Stimulated activated CD8-positive, alpha-beta memory T cell treated with anti-CD3 and anti-CD28 coated beads, Interleukin-2, amount 100 ng/mL, for 1 hour (primary cell): Measurements from ENCODE around the gene FLCN.

ENCODE experiments used
- DNase-seq, 2 donors: peaks; one replicate each; pipeline ENCODE4 v3.0.0-alpha.2; 2020; ENCODE audit warnings: low read depth in 2 of 2

The FLCN gene

DNA sequence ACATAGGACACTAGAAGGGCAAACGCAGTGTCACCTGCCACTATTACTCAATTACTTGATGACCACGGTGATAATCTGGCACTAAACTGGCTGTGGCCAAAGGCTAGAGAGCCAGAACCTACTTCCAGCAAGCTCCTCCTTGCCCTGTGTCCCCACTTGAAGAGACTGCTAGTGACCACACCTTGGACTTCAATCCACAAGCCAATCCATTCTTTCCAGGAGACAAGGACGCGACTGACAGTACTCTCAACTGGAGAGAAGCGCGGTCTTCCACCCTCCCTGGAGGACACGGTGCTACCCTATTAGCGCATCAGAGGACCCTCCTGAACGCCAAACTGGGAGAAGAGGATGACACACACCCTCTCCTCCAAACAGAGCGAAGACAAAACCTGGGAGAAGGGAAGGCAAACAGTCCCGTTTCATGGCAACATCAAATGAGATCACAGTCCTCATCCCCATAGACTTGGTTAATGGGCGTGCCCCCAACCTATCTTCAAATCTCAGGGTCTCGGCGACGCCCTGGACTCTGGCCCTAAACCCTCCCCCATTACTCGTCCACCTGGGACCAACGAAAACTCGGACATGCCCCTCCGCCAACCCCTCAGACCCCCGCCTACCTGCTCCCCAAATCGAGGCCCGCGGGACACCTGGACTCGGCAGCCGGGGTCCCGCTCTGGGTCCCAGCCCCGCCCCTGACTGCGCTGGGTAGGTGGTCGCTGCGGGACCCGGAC, 508 bp downstream of the FLCN start:
- DNase-seq, result no peak

DNA sequence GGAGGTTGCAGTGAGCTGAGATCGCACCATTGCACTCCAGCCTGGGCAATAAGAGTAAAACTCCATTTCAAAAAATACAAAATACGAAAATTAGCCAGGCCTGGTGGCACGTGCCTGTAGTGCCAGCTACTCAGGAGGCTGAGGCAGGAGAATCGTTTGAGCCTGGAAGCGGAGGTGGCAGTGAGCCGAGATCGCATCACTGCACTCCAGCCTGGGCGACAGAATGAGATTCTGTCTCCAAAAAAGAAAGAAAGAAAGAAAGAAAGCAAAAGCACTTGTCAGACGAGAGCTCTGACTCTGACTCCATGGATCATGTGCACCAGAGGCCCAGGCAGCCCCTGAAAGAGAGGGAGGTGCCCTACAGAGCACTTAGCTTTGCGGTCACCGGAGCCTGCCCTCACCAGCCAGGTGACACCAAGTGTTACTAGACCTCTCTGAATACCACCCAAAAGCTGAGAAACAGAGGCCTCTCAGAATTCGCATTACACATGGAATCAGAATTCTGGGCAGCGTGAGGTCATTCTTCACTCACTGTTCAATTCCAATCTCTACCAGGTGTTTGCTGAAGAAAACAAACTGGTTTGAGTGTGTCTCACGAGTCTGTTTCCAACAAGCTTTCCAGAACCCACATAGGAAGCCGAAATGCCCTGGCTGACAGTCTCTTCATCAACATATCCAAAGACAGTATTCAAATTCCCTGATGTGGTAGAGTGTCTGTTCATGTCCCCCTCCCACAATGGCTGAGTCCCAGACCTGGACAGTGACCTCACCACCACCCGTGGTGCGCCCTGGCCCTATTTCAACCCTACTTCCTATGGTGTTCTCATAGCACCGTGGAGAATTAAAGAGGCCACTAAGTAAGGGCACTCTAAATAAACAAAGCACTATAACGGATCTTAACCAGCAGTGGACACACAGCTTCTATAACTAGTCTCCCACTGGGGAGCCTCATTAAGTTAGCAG, 1.5 kb downstream of the FLCN start:
- no peak for DNase-seq

DNA sequence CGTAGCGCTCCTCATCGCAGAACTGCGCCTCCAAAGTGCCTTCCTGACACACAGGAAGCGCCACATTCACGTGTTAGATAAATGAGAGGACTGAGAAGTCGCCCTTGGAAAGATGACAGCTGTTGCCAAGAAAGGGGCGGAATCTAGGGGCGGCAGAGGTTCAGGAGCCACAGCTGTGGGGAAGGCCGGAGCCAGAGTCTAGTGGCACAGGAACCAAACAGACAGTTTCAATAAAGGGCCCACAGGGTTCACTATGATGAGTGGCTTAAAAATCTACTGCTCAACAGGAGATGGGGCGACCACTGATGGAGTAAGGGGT, 4.7 kb downstream of the FLCN start:
- no peak for DNase-seq

DNA sequence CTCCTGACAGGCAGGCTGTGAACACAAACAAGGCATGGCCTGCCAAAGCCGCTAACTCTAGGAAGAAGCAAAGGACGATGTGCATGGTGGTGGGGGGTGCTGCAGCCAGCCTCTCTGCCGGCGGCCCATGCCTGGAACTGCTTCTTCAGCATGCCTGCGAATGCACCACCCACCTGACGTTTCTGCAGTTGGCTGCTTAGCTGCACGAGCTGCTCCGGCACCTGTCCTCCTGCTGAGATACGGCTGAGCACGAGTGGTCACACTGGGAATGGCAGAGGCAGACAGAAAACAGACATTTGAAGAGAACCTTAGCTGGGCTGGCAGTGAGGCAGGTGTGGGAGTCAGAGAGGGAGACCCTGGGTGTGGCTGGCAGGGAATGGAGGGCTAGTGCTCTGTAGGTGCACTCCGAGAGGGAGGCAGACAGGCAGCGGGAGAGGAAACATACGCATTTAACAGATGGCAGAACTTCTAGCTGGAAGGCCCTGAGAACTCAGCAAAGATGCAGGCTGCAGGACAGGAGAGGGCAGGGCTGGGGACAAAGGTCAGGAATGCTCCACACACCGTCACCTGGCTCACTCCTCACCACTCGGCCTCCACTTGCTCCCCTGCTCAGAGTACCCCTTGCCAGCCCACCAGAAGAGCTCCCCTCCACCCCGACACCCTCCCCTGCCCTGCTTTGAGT, 5.2 kb downstream of the FLCN start:
- no peak for DNase-seq

DNA sequence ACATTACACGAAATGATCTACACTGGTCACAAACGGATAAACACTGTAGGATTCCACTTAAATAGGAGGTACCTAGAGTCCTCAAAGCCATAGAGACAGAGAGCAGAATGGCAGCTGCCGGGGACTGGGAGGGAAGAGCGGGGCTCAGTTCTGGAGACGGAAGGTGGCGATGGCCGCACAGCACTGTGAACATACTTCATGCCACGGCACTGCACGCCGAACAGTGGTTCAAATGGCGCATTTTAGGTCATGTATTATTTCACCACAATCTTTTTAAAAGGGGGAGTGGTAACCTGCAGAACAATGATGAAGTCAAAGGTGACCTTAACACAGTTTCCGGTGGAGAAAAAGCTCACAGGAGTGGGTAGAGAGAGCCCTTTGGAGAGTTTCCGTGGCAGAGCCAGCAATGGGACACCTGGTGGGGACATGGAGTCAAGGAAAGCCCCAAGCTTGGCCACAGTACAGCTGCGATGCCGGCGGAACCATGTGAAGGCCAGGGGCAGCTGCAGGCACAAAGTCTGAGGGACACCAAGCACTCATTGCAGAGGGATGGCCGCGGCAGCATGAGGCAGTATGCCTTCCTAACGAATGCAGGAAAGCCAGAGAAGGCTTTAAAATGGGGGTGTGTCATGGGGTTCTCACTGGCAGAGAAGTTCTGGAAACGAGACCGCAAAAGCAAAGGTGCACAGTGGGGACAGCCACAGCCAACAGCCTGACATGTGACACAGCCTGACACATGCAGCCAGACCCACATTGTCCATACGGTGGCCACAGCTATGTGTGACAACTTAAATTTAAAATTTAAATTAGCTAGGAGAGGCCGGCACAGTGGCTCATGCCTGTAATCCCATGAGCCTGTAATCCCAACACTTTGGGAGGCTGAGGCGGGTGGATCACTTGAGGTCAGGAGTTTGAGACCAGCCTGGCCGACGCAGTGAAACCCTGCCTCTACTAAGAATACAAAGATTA, 7.3 kb downstream of the FLCN start:
- DNase-seq, result no peak

DNA sequence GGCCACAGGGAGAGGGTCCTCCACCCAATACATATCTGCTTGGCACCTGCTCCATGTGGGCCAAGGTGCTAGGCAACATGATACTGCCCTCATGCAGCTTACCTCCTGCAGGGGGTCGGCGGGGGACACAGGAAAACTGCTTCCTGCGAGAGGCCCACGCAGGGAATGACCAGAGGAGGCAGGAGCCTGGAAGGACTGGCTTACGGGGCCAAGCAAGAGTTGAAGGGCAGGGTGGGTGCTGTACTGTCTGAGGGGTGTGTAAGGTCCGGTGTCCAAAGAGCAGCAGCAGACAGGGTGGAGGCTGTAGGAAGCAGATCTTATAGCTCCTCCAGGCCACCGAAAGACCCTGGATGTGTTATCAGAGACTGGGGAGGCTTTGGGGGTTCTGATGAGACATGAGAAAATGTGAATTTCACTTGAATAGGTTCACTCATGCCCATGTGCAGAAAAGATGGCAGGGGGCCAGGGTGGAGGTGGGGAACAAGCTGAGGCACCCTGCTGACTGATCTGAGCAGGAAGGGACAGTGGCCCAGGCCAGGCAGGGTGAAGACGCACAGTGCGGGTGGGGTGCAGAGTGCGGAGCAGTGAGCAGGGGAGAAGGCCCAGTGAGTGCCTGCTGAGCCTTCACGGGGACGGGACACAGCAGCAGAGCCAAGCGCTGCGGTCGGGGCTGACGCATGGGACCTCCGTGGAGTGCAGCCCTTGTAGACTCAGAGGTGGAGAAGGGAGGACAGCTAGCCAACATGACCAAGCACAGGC, 8.3 kb downstream of the FLCN start:
- DNase-seq, result no peak

DNA sequence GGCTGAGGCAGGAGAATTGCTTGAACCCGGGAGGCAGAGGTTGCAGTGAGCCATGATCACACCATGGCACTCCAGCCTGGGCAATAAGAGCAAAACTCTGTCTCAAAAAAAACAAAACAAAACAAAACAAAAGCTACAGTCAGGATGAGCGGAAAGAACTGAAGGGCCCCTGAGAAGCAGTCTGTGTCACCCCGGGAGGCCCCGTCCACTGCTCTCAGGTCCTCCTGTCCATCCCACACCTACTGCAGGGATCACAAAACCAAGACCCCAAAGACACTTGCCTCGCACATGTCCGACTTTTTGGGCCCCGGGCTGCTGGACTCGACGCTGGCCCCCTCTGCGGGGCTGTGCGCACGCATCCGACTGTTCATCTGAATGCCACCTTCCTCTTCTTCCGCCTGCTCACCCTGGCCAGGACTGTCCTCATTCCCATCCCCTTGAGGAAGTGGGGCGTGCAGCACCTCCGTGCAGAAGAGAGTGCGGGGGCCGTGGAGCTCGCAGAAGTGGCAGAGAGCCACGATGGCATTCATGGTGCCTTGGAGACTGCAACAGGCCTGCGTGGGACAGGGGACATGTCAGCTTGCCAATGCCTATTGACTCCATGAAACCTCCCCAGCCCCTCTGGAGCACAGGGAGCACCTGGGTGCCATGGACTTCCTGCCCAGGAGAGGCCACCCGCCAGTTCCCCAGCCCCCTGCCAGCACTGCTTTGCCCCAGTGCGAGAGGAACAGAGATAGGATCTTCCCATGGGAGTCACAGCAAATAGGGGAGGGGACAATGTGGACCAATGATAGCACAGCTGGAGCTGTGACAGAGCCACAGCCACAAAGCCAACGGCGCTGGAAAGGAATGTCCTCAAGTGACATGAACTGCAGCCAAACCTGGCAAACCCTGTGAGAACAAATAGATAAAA, 9.1 kb downstream of the FLCN start:
- DNase-seq, result no peak

DNA sequence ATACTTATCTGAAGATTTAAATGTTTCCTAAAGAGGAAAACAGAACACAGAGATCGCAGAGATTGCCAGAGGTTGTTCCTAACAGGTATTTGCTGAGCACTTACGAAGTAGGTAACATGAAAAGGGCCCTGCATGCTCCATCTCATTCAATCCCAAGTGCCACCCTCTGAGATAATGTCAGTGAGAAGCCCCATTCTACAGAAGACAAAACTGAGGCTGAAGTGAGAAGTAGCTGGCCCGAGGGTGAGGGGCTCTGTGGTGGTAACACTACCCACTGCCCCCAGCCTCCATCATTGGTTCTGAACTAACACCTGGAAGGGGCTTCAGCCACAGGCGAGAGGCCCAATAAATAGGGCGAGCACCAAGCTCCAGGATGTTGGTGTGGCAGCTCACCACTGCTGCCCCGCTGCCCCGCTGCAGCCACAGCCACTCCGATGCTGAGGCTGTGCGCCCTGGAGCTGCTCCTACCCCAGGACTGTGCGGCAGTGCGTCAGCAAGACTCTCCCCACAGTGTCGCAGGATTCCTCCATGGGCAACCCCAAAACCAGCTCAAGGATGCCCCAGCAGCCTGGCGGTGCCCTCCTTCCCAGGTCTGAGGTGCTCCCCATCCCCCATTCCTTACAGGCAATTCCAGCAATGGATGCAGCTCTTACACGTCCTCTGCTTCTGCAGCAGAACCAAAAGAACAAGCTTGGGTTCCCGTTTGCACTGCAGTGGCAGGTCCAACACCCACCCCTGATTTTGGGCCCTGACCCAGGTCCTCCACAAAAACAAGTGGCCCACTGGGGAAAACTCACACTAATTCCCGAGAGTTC, 10.3 kb downstream of the FLCN start:
- DNase-seq, result no peak

DNA sequence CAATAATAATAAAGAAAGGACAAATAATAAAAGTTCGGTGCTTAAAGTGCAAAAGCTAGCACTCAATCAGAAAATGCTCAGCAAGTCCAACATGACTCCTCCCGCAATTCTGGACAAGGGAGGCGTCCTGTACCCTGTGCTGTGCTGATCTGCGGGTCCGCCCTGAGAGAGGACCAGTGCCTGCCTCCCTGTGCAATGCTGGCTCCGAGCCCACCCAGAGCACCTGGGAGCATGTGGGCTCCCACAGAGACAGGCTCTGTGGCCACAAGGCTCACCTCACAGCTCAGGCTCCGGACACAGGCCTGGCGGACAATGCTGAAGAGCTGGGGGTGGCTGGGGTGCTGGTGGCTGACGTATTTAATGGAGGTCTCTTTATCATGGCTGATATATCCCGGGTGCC, 11.1 kb downstream of the FLCN start:
- no peak for DNase-seq

DNA sequence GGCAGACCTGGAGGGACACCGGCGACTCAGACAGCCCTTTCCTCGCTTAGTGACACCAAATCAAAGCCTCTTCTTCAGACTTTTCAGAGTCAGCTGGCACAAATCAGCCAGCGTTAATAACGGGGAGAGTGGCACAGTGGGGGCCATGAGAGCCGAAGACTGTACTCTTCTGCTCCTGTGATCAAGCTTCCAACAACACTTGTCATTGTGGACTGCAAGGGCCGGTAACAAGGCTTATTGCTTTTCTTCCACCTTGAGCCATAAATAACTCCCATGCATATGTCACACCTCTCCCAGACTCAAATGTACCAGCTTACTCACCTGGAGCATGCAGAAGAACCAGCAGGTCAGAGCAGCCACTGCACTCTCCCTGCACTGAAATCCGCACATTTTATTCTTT, 12.8 kb downstream of the FLCN start:
- no peak for DNase-seq

DNA sequence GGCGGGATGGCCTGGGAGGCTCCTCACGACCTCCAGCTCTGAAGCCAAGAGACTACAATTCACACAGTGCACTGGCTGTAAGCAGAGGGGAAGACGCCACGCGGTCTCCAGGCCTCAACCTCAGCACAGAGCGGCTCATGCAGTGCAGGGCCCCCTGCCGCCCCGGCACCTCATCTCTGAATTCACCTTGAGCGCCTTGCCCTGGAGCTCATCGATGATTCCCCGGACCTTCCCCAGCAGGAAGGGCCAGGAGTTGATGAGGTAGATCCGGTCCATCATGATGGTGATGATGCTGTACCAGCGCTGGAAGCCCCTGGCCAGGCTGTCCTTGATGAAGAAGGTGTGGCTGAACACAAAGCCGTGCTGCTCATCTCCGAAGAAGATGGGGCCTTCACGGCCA, 13.2 kb downstream of the FLCN start:
- DNase-seq, result no peak

DNA sequence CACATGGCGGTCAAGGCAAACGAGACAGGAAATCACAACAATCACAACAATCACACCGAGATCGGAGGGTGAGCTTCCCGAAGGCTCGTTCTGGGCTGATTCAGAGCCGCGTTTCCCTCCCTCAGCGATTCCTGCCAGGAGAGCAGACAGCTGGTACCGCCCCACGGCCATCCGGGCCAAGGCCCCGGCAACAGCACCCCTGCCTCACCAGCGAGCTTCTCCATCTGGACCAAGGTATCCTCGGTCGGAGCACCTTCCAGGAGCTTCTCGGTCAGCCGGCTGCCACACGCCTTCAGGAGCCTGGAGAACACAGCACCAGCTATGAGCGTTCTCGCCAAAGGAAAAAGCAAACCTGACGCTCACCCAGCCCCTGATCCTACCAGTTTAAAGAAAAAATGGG, 15.6 kb downstream of the FLCN start:
- no peak for DNase-seq

DNA sequence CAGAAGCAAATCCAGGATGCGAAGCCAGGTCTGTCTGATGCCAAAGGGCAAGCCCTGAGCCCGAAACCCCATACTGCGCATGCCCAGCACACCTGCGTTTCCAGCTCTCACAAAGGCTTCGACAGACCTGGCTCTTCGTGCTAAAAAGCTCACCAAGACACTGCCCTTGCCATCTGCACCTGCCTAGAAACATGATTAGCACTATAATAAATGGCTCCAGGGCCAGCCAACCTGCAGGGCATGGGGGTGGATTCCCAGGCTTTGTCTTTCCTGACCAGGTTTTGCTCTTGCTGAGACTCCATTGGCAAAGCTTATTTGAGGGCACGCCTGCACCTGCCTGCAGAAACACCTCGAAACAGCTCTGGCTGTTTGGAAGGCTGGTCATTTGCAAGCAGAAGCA, 16.4 kb downstream of the FLCN start:
- DNase-seq, result no peak

DNA sequence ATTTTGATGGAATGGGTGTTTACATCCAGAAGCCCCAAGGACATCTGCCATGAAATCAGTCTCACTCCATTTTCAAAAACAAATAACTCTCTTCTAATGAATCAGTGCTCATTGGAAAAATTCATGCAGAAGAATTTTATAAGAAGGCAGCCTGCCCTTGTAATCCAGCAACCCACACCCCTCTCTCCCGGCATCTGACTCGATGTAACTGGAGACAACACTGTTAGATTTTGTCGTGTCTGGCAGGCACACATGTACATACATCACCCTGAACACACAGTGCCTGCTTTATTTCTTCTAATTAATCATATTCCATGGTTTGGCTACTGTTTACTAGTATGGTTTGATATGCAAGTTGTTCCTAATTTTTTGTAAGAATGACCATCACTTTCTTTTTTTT, 19.0 kb downstream of the FLCN start:
- no peak for DNase-seq

DNA sequence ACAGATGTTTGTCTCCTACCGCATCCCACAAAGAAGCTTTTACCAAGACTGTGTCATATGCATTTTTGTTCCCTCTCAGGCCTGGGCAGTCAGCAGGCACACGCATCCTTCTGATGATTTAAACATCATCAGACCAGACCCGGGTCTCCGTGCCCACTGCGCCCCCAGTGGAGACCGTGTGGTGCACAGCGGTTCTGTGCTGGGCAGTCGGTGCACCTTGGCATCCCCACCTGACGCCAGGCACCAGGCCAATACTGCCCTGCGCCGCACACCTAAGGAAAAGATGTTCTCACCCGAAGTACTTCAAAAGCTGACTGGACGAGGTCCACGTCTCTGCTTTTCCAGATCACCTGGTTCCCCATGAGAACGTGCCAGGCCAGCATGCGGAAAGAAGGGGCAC, 20.2 kb downstream of the FLCN start:
- no peak for DNase-seq

DNA sequence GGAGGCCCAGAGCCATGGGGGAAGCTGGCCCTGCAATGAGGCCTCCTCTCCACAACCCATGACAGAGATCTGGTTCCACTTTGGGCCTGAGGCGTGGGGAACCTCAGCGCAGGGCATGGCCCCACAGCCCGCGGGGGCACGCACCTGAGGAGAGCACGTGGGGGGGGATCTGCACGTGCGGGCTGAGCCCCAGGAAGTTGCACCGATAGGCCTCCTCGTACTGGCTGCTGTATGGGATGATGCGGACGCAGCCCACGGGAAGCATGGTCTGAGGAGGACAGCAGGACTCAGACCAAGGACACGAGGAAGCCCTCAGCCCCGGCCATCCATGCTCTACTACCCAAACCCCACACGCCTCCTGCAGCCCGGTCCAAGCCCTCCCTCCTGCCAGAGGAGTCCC, 20.7 kb downstream of the FLCN start:
- no peak for DNase-seq

DNA sequence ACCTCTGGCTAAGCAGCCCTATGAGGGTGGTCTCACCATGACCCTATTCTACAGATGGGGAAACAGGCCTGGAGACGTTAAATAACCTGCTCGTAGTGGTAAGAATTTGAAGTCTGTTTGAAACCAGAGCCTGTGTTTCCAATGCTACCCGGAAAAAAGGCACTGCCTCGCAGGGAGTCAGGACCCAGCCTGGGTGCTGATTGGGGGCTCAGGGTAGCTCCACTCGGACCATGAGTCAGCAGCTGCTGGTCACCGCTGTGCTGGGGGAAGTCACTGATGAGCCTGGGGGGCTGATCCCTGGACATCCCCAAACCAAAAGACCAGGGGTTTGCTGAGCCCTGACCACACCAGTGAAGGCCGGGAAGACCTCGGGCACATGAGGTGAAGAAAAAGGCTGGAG, 21.4 kb downstream of the FLCN start:
- no peak for DNase-seq

DNA sequence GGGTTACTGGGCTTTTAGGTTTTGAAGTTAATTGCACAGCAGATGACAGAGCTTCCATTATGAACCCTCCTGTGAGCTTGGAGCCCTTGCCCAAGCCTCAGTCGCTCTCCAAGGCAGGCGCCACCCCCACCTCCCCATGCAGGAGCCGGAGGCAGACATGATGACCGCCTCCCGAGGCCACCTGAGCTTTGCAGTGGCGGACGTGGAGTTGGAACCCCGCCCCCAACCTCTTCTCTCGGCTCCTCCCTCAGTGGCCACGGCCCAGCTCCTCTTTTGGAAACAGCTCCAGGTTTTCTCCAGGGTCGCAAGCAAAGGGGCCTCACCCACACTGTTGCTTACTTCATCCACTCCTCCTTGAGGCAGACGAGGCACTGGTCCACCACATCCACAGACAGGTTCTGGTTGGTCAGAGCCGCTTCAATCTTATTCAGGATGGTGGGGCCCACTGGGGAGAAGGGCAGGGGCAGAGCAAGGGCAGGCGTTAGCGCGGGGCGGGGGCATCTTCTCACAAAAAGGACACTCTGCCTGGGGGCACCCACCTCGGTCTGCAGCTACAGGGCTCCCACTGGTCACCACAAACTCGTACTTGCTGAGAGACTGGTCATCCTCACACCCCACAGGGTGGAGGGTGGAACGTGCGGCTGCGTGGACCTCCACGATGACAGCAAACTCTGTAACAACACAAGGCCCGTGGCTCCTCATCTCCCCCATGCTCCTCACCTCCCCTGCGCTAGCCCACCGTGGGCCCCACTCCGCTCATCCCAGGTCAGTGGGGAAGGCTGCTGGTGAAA, 22.1 kb downstream of the FLCN start:
- no peak for DNase-seq
